HepG2 (cell line): Measurements from ENCODE around the gene CDK5RAP1. TPM values are rescaled to one million over a fixed set of nuclear protein-coding genes. Genes with fewer than 3 reads are reported as not detected.

Experiments
- CHD4 ChIP-seq: fragments of 200-600 bp; sonication (generic); IDR thresholded peaks from 2 replicates; pipeline ENCODE4 v1.7.0; 2017; ENCODE audit warnings: mild to moderate bottlenecking, low read length, borderline replicate concordance
- FLYWCH1 ChIP-seq: sonication (generic); formaldehyde crosslinking; IDR thresholded peaks from 2 replicates; pipeline ENCODE4 v1.8.1; 2023; ENCODE audit warnings: mild to moderate bottlenecking, missing genetic modification reagents
- HIVEP1 ChIP-seq: sonication (generic); formaldehyde crosslinking; IDR thresholded peaks from 2 replicates; pipeline ENCODE4 v1.4.0; 2020; ENCODE audit warnings: mild to moderate bottlenecking, missing genetic modification reagents
- HMGA1 ChIP-seq: sonication (generic); formaldehyde crosslinking; conservative IDR thresholded peaks from 2 replicates; pipeline ENCODE4 v1.4.0; 2020; ENCODE audit warnings: missing genetic modification reagents
- HNRNPLL ChIP-seq: fragments of 200-400 bp; formaldehyde crosslinking; IDR thresholded peaks from 2 replicates; pipeline ENCODE4 v1.6.1; 2017; ENCODE audit warnings: mild to moderate bottlenecking, low read depth, low read length; ENCODE audit not compliant: poor library complexity, severe bottlenecking
- HOXA9 ChIP-seq: sonication (generic); formaldehyde crosslinking; IDR thresholded peaks from 2 replicates; pipeline ENCODE4 v1.8.1; 2022; ENCODE audit warnings: missing genetic modification reagents, mild to moderate bottlenecking, moderate library complexity, borderline replicate concordance
- KAT2B ChIP-seq: fragments of 150-350 bp; IDR thresholded peaks from 2 replicates; pipeline ENCODE4 v1.6.1; 2014; ENCODE audit warnings: low read depth, low read length, borderline replicate concordance
- MAFK ChIP-seq, 2 experiments: IDR thresholded peaks in 1 of 2; conservative IDR thresholded peaks in 1 of 2; 2 replicates each; pipeline ENCODE4 v1.6.1; 2011; ENCODE audit warnings: improper control_type of control experiment in 2 of 2, low read length in 2 of 2
- MAZ ChIP-seq, 2 experiments: sonication (generic) in 1 of 2; formaldehyde crosslinking in 1 of 2; IDR thresholded peaks; 2 replicates each; pipeline versions ENCODE4 v1.5.0 to v1.6.1; 2012 to 2020; ENCODE audit warnings: low read depth in 2 of 2, mild to moderate bottlenecking in 2 of 2, borderline replicate concordance in 1 of 2, improper control_type of control experiment in 1 of 2, low read length in 1 of 2, missing genetic modification reagents in 1 of 2, moderate library complexity in 1 of 2
- MIXL1 ChIP-seq: IDR thresholded peaks from 2 replicates; pipeline ENCODE4 v1.6.1; 2016
- POGZ ChIP-seq: sonication (generic); formaldehyde crosslinking; IDR thresholded peaks from 2 replicates; pipeline ENCODE4 v1.4.0; 2020; ENCODE audit warnings: mild to moderate bottlenecking, missing genetic modification reagents
- PTBP1 ChIP-seq: fragments of 200-400 bp; formaldehyde crosslinking; IDR thresholded peaks from 2 replicates; pipeline ENCODE4 v1.6.1; 2018; ENCODE audit warnings: low read length, low read depth; ENCODE audit not compliant: poor library complexity, severe bottlenecking
- YEATS4 ChIP-seq: sonication (generic); formaldehyde crosslinking; IDR thresholded peaks from 2 replicates; pipeline ENCODE4 v1.4.0; 2020; ENCODE audit warnings: missing genetic modification reagents, borderline replicate concordance
- ZNF207 ChIP-seq: fragments of 450-650 bp; IDR thresholded peaks from 2 replicates; pipeline ENCODE4 v1.6.1; 2016; ENCODE audit warnings: antibody characterized with exemption, borderline replicate concordance
- ZNF235 ChIP-seq: sonication (generic); formaldehyde crosslinking; IDR thresholded peaks from 2 replicates; pipeline ENCODE4 v1.8.1; 2023; ENCODE audit warnings: mild to moderate bottlenecking, missing genetic modification reagents, borderline replicate concordance
- ZNF335 ChIP-seq: sonication (generic); formaldehyde crosslinking; IDR thresholded peaks from 2 replicates; pipeline ENCODE4 v1.4.0; 2020; ENCODE audit warnings: missing genetic modification reagents
- ZNF557 ChIP-seq: sonication (generic); formaldehyde crosslinking; IDR thresholded peaks from 2 replicates; pipeline ENCODE4 v1.4.0; 2020; ENCODE audit warnings: missing genetic modification reagents
- ZNF572 ChIP-seq: sonication (generic); formaldehyde crosslinking; IDR thresholded peaks from 2 replicates; pipeline ENCODE4 v1.5.1; 2020; ENCODE audit warnings: mild to moderate bottlenecking, missing genetic modification reagents
- ZNF629 ChIP-seq: sonication (generic); formaldehyde crosslinking; conservative IDR thresholded peaks from 2 replicates; pipeline ENCODE4 v1.5.0; 2020; ENCODE audit warnings: missing genetic modification reagents
- ZNF652 ChIP-seq: IDR thresholded peaks from 2 replicates; pipeline ENCODE4 v1.6.1; 2016; ENCODE audit warnings: low read depth, borderline replicate concordance
- ZNF777 ChIP-seq: sonication (generic); formaldehyde crosslinking; IDR thresholded peaks from 2 replicates; pipeline ENCODE4 v1.4.0; 2020; ENCODE audit warnings: missing genetic modification reagents
- ZNF792 ChIP-seq: IDR thresholded peaks from 2 replicates; pipeline ENCODE4 v1.6.1; 2016
- ZNF850 ChIP-seq: sonication (generic); formaldehyde crosslinking; conservative IDR thresholded peaks from 2 replicates; pipeline ENCODE4 v1.9.0; 2021; ENCODE audit warnings: mild to moderate bottlenecking, missing genetic modification reagents
- polyA plus RNA-seq, 8 experiments: library from polyadenylated mRNA; depleted of rRNA in 3 of 8; stranded (reverse) in 7 of 8; unstranded in 1 of 8; fragments of >200 nt; fragmentation: Illumina TruSeq in 4 of 8; extraction: Trizol in 4 of 8; gene quantifications; 2 replicates each; pipeline versions ENCODE4 v1.2.1 to v1.2.3, GENCODE V29; 2011 to 2016; ENCODE audit warnings: low read depth in 4 of 8, missing spikeins in 1 of 8, mixed read lengths in 1 of 8; ENCODE audit not compliant: insufficient read depth in 1 of 8
- total RNA-seq, 5 experiments: library from RNA; depleted of rRNA; stranded (reverse); fragments of >200 nt; fragmentation: Illumina TruSeq; extraction: Trizol; gene quantifications; 2 replicates each; pipeline ENCODE4 v1.2.3, GENCODE V29; 2016; ENCODE audit warnings: low read depth in 1 of 5
- TF ChIP-seq, protein P1 (sequence below): sonication (generic); formaldehyde crosslinking; IDR thresholded peaks from 2 replicates; pipeline ENCODE4 v1.4.0; 2020; ENCODE audit warnings: missing genetic modification reagents
- TF ChIP-seq, protein P2 (sequence below): IDR thresholded peaks from 2 replicates; pipeline ENCODE4 v1.6.1; 2018; ENCODE audit warnings: missing genetic modification reagents, mild to moderate bottlenecking, missing compliant biosample characterization

The CDK5RAP1 gene
- total and polyA plus RNA-seq, 2 of the 13 experiments (the other 11 are each of a cell fraction or from before 2014, with no cell fraction given): 53.6 to 98.2 TPM

DNA sequence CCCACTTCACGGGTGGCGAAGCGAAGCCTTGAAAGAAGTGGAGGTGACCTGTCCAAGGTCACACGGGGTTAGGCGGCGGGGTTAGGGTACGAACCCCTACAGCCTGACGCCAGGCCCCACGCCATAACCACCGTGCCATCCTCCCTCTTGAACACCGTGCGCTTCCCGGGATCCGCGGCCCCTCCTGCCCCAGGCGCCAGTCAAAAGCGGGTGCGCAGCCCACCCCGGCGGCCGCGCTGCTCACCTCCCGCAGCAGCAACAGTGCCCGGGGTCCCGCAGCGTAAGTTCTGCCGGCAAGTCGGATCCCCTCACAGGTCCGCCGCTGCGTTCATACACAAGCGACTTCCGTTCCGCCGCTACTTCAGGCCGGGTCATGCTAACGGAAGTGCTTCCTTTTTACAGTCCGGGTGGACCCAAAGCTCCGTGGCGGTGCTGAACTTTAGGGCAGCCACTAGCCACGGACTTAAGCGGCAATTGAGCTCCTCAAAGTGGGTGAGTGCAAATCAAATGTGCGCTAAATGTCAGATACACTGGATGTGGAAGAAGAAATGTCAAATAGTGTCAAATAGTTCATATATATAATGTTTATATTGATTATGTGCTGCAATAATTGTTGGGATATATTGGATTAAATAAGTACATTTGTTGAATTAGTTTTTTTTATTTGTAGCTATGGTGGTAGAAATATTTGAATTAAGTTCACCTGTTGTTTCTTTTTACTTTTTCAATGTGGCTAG, at the start of gene CDK5RAP1 (continued):
- TF ChIP-seq ZNF235 (CRISPR knock-in tag) (peak; percentile 84), ZNF629 (CRISPR knock-in tag) (peak; percentile 83), ZNF572 (CRISPR knock-in tag) (peak; percentile 97), ZNF777 (CRISPR knock-in tag) (peak; percentile 73; the same call in 1 of the 2 replicates), FLYWCH1 (peak; percentile 17; the same call in 1 of the 2 replicates), PTBP1 (peak; percentile 76), POGZ (CRISPR knock-in tag) (peak; percentile 99), HMGA1 (CRISPR knock-in tag) (no peak), MIXL1 (CRISPR knock-in tag) (peak; percentile 99), YEATS4 (CRISPR knock-in tag) (peak; percentile 100), ZNF652 (CRISPR knock-in tag) (peak; percentile 81; the same call in 1 of the 2 replicates), MAZ (IDR thresholded peaks at IDR 0.05; ENCODE audit: borderline replicate concordance, low read depth, low read length) (peak; percentile 64; the same call in 1 of the 2 replicates), MAZ (CRISPR knock-in tag; IDR thresholded peaks at IDR 0.05; ENCODE audit: low read depth) (peak; percentile 94), ZNF850 (peak; percentile 66; the same call in 1 of the 2 replicates), HIVEP1 (CRISPR knock-in tag) (peak; percentile 75; the same call in 1 of the 2 replicates), ZNF557 (CRISPR knock-in tag) (peak; percentile 53; the same call in 1 of the 2 replicates), ZNF792 (peak; percentile 100), KAT2B (no peak), HNRNPLL (peak; percentile 87), MAFK (conservative IDR thresholded peaks at IDR 0.05 in 1 of 2, IDR thresholded peaks at IDR 0.05 in 1 of 2; ENCODE audit: low read length in 2 of 2) (peak in 1 of 2 experiments; percentile 30; a peak in 1 of 4 replicates), ZNF207 (no peak), CHD4 (no peak; the same call in 1 of the 2 replicates), HOXA9 (no peak), ZNF335 (peak; percentile 95)
- TF ChIP-seq, protein P1, sequence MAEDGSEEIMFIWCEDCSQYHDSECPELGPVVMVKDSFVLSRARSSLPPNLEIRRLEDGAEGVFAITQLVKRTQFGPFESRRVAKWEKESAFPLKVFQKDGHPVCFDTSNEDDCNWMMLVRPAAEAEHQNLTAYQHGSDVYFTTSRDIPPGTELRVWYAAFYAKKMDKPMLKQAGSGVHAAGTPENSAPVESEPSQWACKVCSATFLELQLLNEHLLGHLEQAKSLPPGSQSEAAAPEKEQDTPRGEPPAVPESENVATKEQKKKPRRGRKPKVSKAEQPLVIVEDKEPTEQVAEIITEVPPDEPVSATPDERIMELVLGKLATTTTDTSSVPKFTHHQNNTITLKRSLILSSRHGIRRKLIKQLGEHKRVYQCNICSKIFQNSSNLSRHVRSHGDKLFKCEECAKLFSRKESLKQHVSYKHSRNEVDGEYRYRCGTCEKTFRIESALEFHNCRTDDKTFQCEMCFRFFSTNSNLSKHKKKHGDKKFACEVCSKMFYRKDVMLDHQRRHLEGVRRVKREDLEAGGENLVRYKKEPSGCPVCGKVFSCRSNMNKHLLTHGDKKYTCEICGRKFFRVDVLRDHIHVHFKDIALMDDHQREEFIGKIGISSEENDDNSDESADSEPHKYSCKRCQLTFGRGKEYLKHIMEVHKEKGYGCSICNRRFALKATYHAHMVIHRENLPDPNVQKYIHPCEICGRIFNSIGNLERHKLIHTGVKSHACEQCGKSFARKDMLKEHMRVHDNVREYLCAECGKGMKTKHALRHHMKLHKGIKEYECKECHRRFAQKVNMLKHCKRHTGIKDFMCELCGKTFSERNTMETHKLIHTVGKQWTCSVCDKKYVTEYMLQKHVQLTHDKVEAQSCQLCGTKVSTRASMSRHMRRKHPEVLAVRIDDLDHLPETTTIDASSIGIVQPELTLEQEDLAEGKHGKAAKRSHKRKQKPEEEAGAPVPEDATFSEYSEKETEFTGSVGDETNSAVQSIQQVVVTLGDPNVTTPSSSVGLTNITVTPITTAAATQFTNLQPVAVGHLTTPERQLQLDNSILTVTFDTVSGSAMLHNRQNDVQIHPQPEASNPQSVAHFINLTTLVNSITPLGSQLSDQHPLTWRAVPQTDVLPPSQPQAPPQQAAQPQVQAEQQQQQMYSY (CRISPR knock-in tag): peak; percentile 71; the same call in 1 of the 2 replicates
- TF ChIP-seq, protein P2, sequence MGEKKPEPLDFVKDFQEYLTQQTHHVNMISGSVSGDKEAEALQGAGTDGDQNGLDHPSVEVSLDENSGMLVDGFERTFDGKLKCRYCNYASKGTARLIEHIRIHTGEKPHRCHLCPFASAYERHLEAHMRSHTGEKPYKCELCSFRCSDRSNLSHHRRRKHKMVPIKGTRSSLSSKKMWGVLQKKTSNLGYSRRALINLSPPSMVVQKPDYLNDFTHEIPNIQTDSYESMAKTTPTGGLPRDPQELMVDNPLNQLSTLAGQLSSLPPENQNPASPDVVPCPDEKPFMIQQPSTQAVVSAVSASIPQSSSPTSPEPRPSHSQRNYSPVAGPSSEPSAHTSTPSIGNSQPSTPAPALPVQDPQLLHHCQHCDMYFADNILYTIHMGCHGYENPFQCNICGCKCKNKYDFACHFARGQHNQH (CRISPR knock-in tag): peak; percentile 100
